ENCODE data around the gene NOL6. TPM values are rescaled to one million over a fixed set of nuclear protein-coding genes. Genes with fewer than 3 reads are reported as not detected.

NOL6 gene
- total RNA-seq, 1 experiment from 2014 or later = 19.7 TPM

GRCh38 chr9:33416996-33417395, 56.7 kb downstream of the NOL6 start:
- in situ Hi-C loops (cut with HindIII; ENCODE audit: low pct_unique_long_range_greater_than_20kb, low sequenced_read_pairs) = no loop called here
- DNase-seq (ENCODE audit: low read depth) = no peak

- peak; percentile 89 for DNase-seq (ENCODE audit: low read depth)
Measured at GRCh38 chr9:33415501-33416038, 58.2 kb downstream of the NOL6 start.

GRCh38 chr9:33414889-33415500, 58.7 kb downstream of the NOL6 start:
- in situ Hi-C loops (cut with HindIII; ENCODE audit: low pct_unique_long_range_greater_than_20kb, low sequenced_read_pairs) = no loop called here
- no peak for DNase-seq (ENCODE audit: low read depth)

More at GRCh38 chr9:33415501-33416038, 58.2 kb downstream of the NOL6 start:
- in situ Hi-C loops (cut with HindIII; ENCODE audit: low pct_unique_long_range_greater_than_20kb, low sequenced_read_pairs) = no loop called here

- in situ Hi-C loops (cut with HindIII; ENCODE audit: low pct_unique_long_range_greater_than_20kb, low sequenced_read_pairs) = no loop called here
- no peak for DNase-seq (ENCODE audit: low read depth)
Measured at GRCh38 chr9:33414268-33414667, 59.5 kb downstream of the NOL6 start.

Other genes starting within 250 kb of the NOL6 start
- gene SPINK4, start 233.8 kb downstream of the NOL6 start, total RNA-seq (2014; rRNA removed; shearing (Covaris generic); ENCODE audit: low replicate concordance) = not detected in 2 replicates
- 27.7 and 47.2 TPM in 2 replicates for gene BAG1, start 209.2 kb downstream of the NOL6 start, total RNA-seq (2014; rRNA removed; shearing (Covaris generic); ENCODE audit: low replicate concordance)
- gene CHMP5, start 208.9 kb downstream of the NOL6 start, total RNA-seq (2014; rRNA removed; shearing (Covaris generic); ENCODE audit: low replicate concordance) = 87.3 and 121 TPM in 2 replicates
- gene NFX1, start 183.4 kb downstream of the NOL6 start, total RNA-seq (2014; rRNA removed; shearing (Covaris generic); ENCODE audit: low replicate concordance) = 10.8 and 10.9 TPM in 2 replicates
- not detected in 2 replicates for gene AQP7, start 71.4 kb downstream of the NOL6 start, total RNA-seq (2014; rRNA removed; shearing (Covaris generic); ENCODE audit: low replicate concordance)
- not detected in 2 replicates for gene AQP3, start 26.3 kb downstream of the NOL6 start, total RNA-seq (2014; rRNA removed; shearing (Covaris generic); ENCODE audit: low replicate concordance)
- gene ANKRD18B, start 50.3 kb upstream of the NOL6 start, total RNA-seq (2014; rRNA removed; shearing (Covaris generic); ENCODE audit: low replicate concordance) = 0.58 and 3.5 TPM in 2 replicates

Measured in Caki2 (cell line).